Pancreas (tissue), 10 donors: ENCODE results near the gene TMEM184A. TPM values are rescaled to one million over a fixed set of nuclear protein-coding genes. Genes with fewer than 3 reads are reported as not detected.

Experiments
- ATAC-seq, 4 donors: fragments of 200-7000 bp; cut with Tn5 transposase; one replicate each; pipeline versions ENCODE4 v1.8.0 to v1.9.1; 2020; ENCODE audit warnings: mild to moderate bottlenecking in 4 of 4, moderate library complexity in 4 of 4
- DNase-seq, 6 donors: peaks; one replicate each; pipeline ENCODE4 v3.0.0-alpha.2; 2020
- FAIRE-seq: peaks from 2 replicates; lab custom pipeline; 2012; peaks lifted over from hg19 to GRCh38; lab: Jason Lieb, UNC
- H3K27ac ChIP-seq, 4 donors: fragments of 200-600 bp; sonication (generic); 1 replicate in 3 of 4; 2 replicates in 1 of 4; pipeline versions ENCODE4 v1.5.0 to v1.8.0; 2020
- H3K27me3 ChIP-seq, 4 donors: fragments of 200-600 bp; one replicate each; pipeline ENCODE4 v1.8.0; 2021
- H3K36me3 ChIP-seq, 3 donors: fragments of 200-600 bp; sonication (generic) in 1 of 3; one replicate each; pipeline versions ENCODE4 v1.5.0 to v1.8.0; 2020 to 2021
- H3K4me1 ChIP-seq, 3 donors: fragments of 200-600 bp; one replicate each; pipeline ENCODE4 v1.8.0; 2021
- H3K4me3 ChIP-seq, 4 donors: fragments of 200-600 bp; sonication (generic) in 2 of 4; one replicate each; pipeline versions ENCODE4 v1.5.0 to v1.8.0; 2020 to 2021
- H3K9me3 ChIP-seq, 4 donors: fragments of 200-600 bp; one replicate each; pipeline ENCODE4 v1.8.0; 2021
- CTCF ChIP-seq, 4 donors: fragments of 200-600 bp; sonication (generic) in 3 of 4; IDR thresholded peaks; one replicate each; pipeline versions ENCODE4 v1.5.0 to v1.8.0; 2021; ENCODE audit warnings: antibody characterized with exemption in 4 of 4
- WGBS, 2 donors: extraction: QIAGEN DNeasy Blood & Tissue Kit; methylation state at CpG; one replicate each; pipeline ENCODE4 v1.1.7; 2013; 5-methylcytosine and 5-hydroxymethylcytosine counted together
- intact Hi-C, 3 donors: fragments of 100-400 bp; cut with DNase I; formaldehyde crosslinking; loops; one replicate each; pipeline versions ENCODE4 v1.11.1 to v1.14.2; 2022
- polyA plus RNA-seq, 2 donors: library from polyadenylated mRNA; stranded (reverse); fragments of 200-250 nt; gene quantifications; one replicate each; pipeline ENCODE4 v1.2.3, GENCODE V29; 2013
- total RNA-seq, 6 donors: library from RNA; stranded (reverse); fragmentation: NEBNext Ultra II Directional in 4 of 6; extraction: Animal tissue kit (Norgen Biotek cat#: 25700) in 4 of 6; gene quantifications; one replicate each; pipeline versions ENCODE4 v1.2.1 to v1.2.4, GENCODE V29; 2021 to 2023
- donor health status: healthy with polysubstance abuse.
- donor health status: DM: no; HTN: no; CAD: no; lungs with moderate emphysema.
- donor health status: DM: no; HTN: no; CAD: no.
- donor health status: control.
- donor health status: control.
- donor health status: Bipolar disorder and iron deficiency.
- donor health status: DM: yes; HTN: yes; CAD: no.
- donor health status: DM: no; HTN: no; CAD: no.
- donor health status: DM: no; HTN: no; CAD: no.
- donor health status: DM: yes; HTN: yes; CAD: no.

TMEM184A gene
- total and polyA plus RNA-seq, 8 donors: 15.2 to 58.9 (median 25.4) TPM

- H3K9me3 ChIP-seq: no peaks in the 10 kb centered on the region
- intact Hi-C loops: no loop called here
- H3K36me3 ChIP-seq: no peaks in the 10 kb centered on the region
- peak overlapping the region; percentile 44 to 69 (median 64) for H3K4me3 ChIP-seq
- ATAC-seq (peak in 1 of 4 donors; percentile 0), FAIRE-seq (no peak), DNase-seq (peak in 3 of 6 donors; percentile 21 to 76 (median 67))
- no peaks in the 10 kb centered on the region for H3K27me3 ChIP-seq
- peaks cover 14 to 23% (median 22%) of the 10 kb centered on the region in 3 donors for H3K4me1 ChIP-seq
- H3K27ac ChIP-seq: peak overlapping the region; percentile 97 to 99 (median 98)
- 1% methylated on average over 45 of the region's 45 CpGs; no CpG with 5 or more reads in 1 of the 2 donors for WGBS, 2 donors
- no peak for TF ChIP-seq CTCF (IDR thresholded peaks at IDR 0.05)
Observed at GRCh38 chr7:1530946-1531262, 25.1 kb downstream of the TMEM184A start.

DNA sequence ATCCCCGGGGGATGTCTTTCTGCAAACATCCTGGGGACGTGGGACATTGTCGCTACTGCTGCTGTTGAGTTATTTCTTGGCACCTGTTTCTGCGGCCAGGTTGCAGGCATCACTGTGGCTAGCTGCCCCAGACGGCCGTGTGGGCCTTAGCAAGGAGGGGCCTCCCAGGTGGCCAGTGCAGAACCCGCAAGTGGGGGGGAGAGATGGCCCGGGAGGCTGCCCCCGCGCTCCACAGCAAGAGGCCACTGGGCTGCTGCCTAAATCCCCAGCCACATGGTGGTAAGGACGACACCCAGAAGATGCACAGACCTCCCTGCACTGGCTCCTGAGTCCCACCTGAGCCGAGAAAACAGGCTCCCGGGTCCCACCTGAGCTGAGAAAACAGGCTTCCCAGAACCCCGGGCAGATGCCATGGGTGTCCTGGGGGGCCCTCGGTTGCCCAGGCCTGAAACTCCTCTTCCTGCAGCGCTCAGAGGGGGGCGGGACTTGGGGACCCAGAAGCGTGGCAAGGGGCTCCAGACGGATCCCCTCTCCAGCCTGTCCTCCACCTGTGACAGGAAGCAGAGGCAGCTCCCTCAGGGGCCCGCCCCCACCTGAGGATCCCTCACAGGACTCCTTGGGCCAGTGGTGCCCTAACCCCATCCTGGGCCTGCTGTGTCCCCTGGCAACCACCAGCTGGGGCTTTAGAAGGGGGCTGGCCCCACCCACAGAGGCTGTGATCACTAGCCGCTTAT lies 26.5 kb downstream of the TMEM184A start:
- ATAC-seq (no peak), DNase-seq (peak in 4 of 6 donors; percentile 33 to 82 (median 60)), FAIRE-seq (no peak)
- 67 to 71% methylated on average over 20 to 21 of the region's 21 CpGs for WGBS, 2 donors
- H3K27ac ChIP-seq: peak overlapping the region in 2 of 4 donors; percentile 97 to 98
- no peaks in the 10 kb centered on the region for H3K27me3 ChIP-seq
- peaks cover 14 to 15% (median 14%) of the 10 kb centered on the region in 3 donors for H3K4me1 ChIP-seq
- no peak overlapping the region for H3K4me3 ChIP-seq
- no peaks in the 10 kb centered on the region for H3K9me3 ChIP-seq
- no peaks in the 10 kb centered on the region for H3K36me3 ChIP-seq
- TF ChIP-seq CTCF (IDR thresholded peaks at IDR 0.05): no peak
- intact Hi-C loops: no loop called here

- Histone ChIP-seq H3K27ac (no peak overlapping the region), H3K27me3 (no peaks in the 10 kb centered on the region), H3K36me3 (no peaks in the 10 kb centered on the region), H3K9me3 (no peaks in the 10 kb centered on the region), H3K4me1 (no peaks in the 10 kb centered on the region), H3K4me3 (no peak overlapping the region)
- ATAC-seq (no peak), FAIRE-seq (no peak), DNase-seq (no peak)
- no peak for TF ChIP-seq CTCF (IDR thresholded peaks at IDR 0.05)
- 56 to 65% methylated on average over 6 of the region's 6 CpGs for WGBS, 2 donors
- intact Hi-C loops: no loop called here
Observed at GRCh38 chr7:1526271-1526754, 29.7 kb downstream of the TMEM184A start.

DNA sequence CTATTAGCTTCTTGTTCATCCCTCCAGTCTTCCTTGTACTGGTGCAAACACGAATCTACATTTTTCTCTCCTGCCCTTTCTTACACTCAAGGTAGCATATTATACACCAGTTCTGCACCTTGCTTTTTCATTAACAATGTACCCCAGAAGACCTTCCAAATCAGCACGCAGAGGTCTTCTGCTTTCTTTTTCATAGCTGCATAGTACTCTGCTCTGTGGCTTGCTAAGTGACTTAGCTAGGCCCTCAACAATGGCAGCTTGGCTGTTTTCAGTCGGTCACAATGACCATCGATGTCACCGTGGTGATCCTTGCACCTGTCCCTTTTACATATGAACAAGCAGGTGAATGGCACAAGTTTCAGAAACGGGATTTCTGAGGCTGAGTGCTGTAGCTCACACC lies 30.6 kb downstream of the TMEM184A start:
- Histone ChIP-seq H3K27me3 (no peaks in the 10 kb centered on the region), H3K4me3 (no peak overlapping the region), H3K36me3 (no peaks in the 10 kb centered on the region), H3K27ac (no peak overlapping the region), H3K4me1 (no peaks in the 10 kb centered on the region), H3K9me3 (no peaks in the 10 kb centered on the region)
- DNase-seq (no peak), FAIRE-seq (no peak), ATAC-seq (no peak)
- intact Hi-C loops: no loop called here
- no peak for TF ChIP-seq CTCF (IDR thresholded peaks at IDR 0.05)
- 86 to 89% methylated on average over 6 of the region's 6 CpGs for WGBS, 2 donors

DNA sequence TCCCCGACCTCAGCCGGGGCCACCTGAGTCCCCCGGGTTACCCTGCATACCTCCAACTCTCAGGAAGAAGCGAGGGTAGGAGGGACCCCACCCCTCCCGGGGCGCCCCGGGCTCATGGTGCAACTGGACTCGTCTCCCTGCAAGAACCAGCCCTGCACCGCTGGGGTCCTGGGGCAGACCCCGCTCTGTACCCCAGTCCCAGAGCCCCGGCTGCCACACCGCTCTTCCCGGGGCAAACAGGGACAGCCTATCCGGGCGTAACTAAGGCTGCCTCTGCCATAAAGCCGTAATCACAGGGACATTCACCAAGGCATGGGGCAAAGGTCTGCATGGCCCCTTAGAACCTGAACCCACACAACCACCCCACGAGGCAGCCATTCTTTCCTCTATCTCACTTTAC lies 32.2 kb downstream of the TMEM184A start:
- WGBS, 2 donors: 65 to 76% methylated on average over 17 of the region's 17 CpGs
- no peak for ATAC-seq
- no peak overlapping the region for H3K27ac ChIP-seq
- TF ChIP-seq CTCF (IDR thresholded peaks at IDR 0.05): no peak
- FAIRE-seq: no peak
- H3K4me1 ChIP-seq: no peaks in the 10 kb centered on the region
- H3K9me3 ChIP-seq: no peaks in the 10 kb centered on the region
- H3K36me3 ChIP-seq: no peaks in the 10 kb centered on the region
- intact Hi-C loops: no loop called here
- peak in 1 of 6 donors; percentile 66 for DNase-seq
- no peaks in the 10 kb centered on the region for H3K27me3 ChIP-seq
- H3K4me3 ChIP-seq: no peak overlapping the region
